ENCODE measurements around the gene EIF5A2.

The EIF5A2 gene

DNA sequence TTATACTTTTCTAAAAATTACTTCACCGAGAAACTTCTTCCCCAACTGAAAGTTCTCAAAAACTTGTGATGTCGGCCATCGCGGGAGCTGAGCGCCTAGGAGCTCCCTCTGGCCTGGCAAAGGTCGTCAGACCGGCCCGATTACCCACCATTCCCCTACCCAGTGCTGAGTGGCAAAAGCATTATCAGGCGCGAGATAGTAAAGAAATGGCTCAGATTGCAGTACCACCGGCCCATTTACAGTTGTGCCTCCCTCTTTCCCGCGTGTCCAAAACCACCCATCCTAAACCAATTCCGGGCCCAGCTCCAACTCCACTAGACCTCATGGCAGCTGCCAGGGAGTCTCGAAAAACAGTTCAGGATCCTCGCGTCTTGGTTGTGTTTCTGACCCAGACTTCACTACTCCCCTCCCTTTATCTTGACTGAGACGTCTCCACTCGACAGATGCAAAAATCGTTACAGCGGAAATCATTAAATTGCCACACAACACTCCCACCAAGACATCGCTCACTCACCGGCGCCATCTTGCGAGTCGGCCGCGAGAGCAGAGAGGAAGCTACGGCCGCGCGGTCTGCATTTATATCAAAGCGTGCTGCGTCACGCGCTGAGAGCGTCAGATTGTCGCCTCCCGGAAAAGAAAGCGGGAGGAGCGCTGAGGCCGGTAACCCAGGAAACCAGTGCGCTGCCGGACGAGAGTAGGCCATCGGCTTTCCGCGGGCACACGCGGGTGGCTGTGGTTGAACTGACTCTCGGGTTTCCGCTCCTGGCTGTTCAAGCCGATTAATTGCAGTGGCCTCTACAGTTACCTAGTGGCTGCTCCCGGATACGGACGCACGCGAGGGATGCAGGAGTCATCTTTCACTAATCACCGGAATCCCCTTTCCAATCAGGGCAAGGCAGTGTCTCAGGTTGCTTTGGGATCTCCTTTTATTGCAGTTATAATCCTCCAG, 38.5 kb downstream of the EIF5A2 start, which contains the start of gene RPL22L1:
TSS of gene RPL22L1 (minus strand) at position 551 of the 949 bp plus-strand sequence. CDS start at position 523, 28 bp downstream.
- H3K27me3 ChIP-seq (replicated peaks): no peaks in the 10 kb centered on the region
- peak; percentile 93 for DNase-seq
- TF ChIP-seq, protein P1, sequence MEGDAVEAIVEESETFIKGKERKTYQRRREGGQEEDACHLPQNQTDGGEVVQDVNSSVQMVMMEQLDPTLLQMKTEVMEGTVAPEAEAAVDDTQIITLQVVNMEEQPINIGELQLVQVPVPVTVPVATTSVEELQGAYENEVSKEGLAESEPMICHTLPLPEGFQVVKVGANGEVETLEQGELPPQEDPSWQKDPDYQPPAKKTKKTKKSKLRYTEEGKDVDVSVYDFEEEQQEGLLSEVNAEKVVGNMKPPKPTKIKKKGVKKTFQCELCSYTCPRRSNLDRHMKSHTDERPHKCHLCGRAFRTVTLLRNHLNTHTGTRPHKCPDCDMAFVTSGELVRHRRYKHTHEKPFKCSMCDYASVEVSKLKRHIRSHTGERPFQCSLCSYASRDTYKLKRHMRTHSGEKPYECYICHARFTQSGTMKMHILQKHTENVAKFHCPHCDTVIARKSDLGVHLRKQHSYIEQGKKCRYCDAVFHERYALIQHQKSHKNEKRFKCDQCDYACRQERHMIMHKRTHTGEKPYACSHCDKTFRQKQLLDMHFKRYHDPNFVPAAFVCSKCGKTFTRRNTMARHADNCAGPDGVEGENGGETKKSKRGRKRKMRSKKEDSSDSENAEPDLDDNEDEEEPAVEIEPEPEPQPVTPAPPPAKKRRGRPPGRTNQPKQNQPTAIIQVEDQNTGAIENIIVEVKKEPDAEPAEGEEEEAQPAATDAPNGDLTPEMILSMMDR (IDR thresholded peaks at IDR 0.05; ENCODE audit: low read depth, low read length, missing control alignments): peak; percentile 3

DNA sequence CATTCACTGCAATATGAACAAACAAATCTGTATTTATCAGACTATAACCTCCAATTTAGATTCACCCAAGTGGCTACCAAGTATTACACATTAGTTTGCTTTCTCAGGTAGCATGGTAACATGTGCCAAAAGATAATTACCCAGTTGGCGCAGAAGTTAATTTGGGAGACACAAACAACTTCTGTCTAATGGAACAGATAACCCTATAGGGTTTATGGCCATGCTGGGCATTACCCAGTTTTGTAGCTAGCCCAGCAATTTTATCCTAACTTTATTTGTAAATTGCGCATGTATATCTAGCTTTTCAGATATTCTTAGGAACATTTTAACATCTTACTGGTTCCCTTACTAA, 39.2 kb downstream of the EIF5A2 start:
- no peaks in the 10 kb centered on the region for H3K27me3 ChIP-seq (replicated peaks)
- H3K27ac ChIP-seq: peak overlapping the region; percentile 88
- H3K4me3 ChIP-seq (ENCODE audit: low read depth, low read length): peak overlapping the region; percentile 90
- DNase-seq: no peak
- TF ChIP-seq, protein P1 (IDR thresholded peaks at IDR 0.05; ENCODE audit: low read depth, low read length, missing control alignments): no peak
- H3K36me3 ChIP-seq (replicated peaks): peaks cover 34% of the 10 kb centered on the region
- in situ Hi-C loops (cut with HindIII; ENCODE audit: low pct_ligation_motif_present, low sequenced_read_pairs): no loop called here

More for the DNA sequence above, 38.5 kb downstream of the EIF5A2 start, which contains the start of gene RPL22L1:
- in situ Hi-C loops (cut with HindIII; ENCODE audit: low pct_ligation_motif_present, low sequenced_read_pairs): no loop called here
- H3K4me3 ChIP-seq (ENCODE audit: low read depth, low read length): peak within 1 kb of the TSS; percentile 90
- H3K36me3 ChIP-seq (replicated peaks): peaks cover 31% of the 10 kb centered on the region
- H3K27ac ChIP-seq: peak within 1 kb of the TSS; percentile 88

DNA sequence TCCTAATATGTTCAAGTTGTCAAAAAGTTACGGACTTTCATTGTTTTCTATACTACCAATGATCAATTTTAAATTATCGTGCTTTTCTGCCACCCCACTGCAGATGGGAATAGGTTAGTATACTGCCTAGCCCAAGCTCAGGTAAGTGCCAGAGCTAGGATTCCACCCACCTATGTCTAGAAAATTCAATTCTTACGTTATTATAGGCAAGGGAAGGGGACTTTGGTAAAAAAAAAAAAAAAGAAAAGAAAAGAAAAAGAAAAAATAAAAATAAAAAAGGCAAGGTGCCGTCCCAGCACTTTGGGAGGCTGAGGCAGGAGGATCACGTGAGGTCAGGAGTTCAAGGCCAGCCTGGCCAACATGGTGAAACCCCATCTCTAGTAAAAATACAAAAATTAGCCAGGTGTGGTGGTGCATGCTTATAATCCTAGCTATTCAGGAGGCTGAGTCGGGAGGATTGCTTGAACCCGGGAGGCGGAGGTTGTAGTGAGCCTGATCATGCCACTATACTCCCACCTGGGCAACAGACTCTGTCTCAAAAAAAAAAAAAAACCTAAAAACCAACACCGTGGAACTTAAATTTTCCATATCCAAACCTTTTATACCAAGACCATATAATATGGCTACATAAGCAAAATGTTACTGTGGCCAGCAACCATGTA, 39.7 kb downstream of the EIF5A2 start:
- DNase-seq: no peak
- H3K27me3 ChIP-seq (replicated peaks): no peaks in the 10 kb centered on the region
- TF ChIP-seq, protein P1 (IDR thresholded peaks at IDR 0.05; ENCODE audit: low read depth, low read length, missing control alignments): no peak
- H3K4me3 ChIP-seq (ENCODE audit: low read depth, low read length): peak overlapping the region; percentile 90
- peak overlapping the region; percentile 88 for H3K27ac ChIP-seq
- peaks cover 34% of the 10 kb centered on the region for H3K36me3 ChIP-seq (replicated peaks)
- in situ Hi-C loops (cut with HindIII; ENCODE audit: low pct_ligation_motif_present, low sequenced_read_pairs): no loop called here

DNA sequence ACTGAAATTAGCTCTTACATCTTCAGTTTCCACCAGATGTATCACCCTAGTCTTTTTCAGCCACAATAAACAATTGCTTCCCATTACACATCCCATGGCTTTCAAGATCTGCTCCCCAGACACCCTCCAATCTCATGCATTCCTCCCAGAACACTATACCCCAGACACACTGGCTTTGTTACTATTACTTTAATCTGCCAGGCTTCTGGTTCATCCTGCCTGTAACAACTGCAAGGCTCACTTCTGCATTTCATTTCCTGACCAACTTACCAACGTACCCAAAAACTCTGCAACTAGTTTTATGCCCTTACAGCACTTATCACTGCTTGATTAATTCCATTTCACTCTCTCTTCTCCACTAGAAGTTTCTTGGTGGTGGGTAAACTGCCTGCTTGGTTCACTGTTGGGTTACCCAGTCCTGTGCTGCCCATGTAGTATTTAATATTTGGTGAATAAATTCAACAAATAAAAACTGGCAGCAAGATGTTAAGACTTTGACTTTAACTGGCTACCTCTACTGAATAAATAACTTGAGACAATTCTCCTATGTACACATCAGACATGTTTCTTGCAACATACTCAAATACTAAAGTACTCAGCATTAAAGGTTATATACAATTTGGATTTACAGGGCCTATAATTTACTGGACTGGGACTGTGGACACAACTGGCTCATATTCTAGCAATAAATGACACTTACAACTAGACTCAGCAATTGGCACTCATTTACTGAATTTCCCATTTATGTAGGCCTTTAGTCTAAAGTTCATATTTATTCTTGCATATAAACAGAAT, 41.1 kb downstream of the EIF5A2 start:
- TF ChIP-seq, protein P1 (IDR thresholded peaks at IDR 0.05; ENCODE audit: low read depth, low read length, missing control alignments): no peak
- H3K4me3 ChIP-seq (ENCODE audit: low read depth, low read length): peak overlapping the region; percentile 90
- no peaks in the 10 kb centered on the region for H3K27me3 ChIP-seq (replicated peaks)
- no peak overlapping the region for H3K27ac ChIP-seq
- peaks cover 34% of the 10 kb centered on the region for H3K36me3 ChIP-seq (replicated peaks)
- no peak for DNase-seq
- in situ Hi-C loops (cut with HindIII; ENCODE audit: low pct_ligation_motif_present, low sequenced_read_pairs): no loop called here

DNA sequence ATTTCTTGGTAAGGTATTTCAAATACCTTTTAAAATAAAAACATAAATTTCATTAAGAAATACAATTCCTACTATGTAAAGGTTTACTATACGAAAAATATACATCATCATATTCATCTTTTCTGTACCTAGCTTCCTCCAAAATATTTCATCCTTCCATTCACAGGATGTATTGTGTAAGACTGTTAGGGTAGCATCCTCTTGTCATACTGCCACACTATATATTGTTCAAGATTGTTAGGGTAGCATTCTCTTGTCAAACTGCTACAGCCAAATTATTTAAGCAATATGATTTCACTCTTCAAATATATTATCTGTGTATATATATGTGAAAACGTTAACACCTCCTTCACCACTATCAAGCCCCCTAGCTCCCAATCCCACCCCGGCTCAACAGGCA, 41.9 kb downstream of the EIF5A2 start:
- Histone ChIP-seq H3K36me3 (replicated peaks) (peaks cover 34% of the 10 kb centered on the region), H3K27me3 (replicated peaks) (no peaks in the 10 kb centered on the region), H3K4me3 (ENCODE audit: low read depth, low read length) (no peak overlapping the region), H3K27ac (no peak overlapping the region)
- TF ChIP-seq, protein P1 (IDR thresholded peaks at IDR 0.05; ENCODE audit: low read depth, low read length, missing control alignments): no peak
- DNase-seq: no peak
- in situ Hi-C loops (cut with HindIII; ENCODE audit: low pct_ligation_motif_present, low sequenced_read_pairs): no loop called here

Measured in brain microvascular endothelial cell (primary cell).